Neural cell (in vitro differentiated cells): Measurements from ENCODE around the gene TXNL1. TPM values are rescaled to one million over a fixed set of nuclear protein-coding genes. Genes with fewer than 3 reads are reported as not detected.
"Not testable (repeated sequence)": the region's sequence is repeated elsewhere in the genome, so short reads cannot be mapped to it uniquely, and the experiment has no call there.

Experiments used
- H2AFZ ChIP-seq: fragments of 200-600, 300-800 bp; sonication (generic), shearing (Covaris generic); 2 replicates; pipeline ENCODE4 v1.6.0; 2014; ENCODE audit warnings: low read depth, mild to moderate bottlenecking, antibody characterized with exemption, low read length, moderate library complexity
- H3F3A ChIP-seq: fragments of 200-600 bp; shearing (Covaris generic); 2 replicates; pipeline ENCODE4 v1.6.1; 2016; ENCODE audit warnings: mild to moderate bottlenecking, moderate library complexity, mixed read lengths, antibody characterized with exemption, low read length; ENCODE audit not compliant: insufficient read depth, poor library complexity, severe bottlenecking
- H3K27ac ChIP-seq: fragments of 200-600, 300-800 bp; sonication (generic), shearing (Covaris generic); 2 replicates; pipeline ENCODE4 v1.5.1; 2014; ENCODE audit warnings: mild to moderate bottlenecking, low read length, moderate library complexity
- H3K27me3 ChIP-seq: fragments of 300-800, 200-600 bp; sonication (generic), shearing (Covaris generic); 2 replicates; pipeline ENCODE4 v1.6.0; 2014; ENCODE audit warnings: mild to moderate bottlenecking, low read depth, low read length, moderate library complexity; ENCODE audit not compliant: insufficient read depth
- H3K36me3 ChIP-seq: fragments of 300-800, 200-600 bp; sonication (generic), shearing (Covaris generic); 2 replicates; pipeline ENCODE4 v1.5.1; 2014; ENCODE audit warnings: mild to moderate bottlenecking, antibody characterized with exemption, low read length, moderate library complexity; ENCODE audit not compliant: insufficient read depth
- H3K4me2 ChIP-seq: fragments of 300-800, 200-600 bp; sonication (generic), shearing (Covaris generic); 2 replicates; pipeline ENCODE4 v1.6.0; 2014; ENCODE audit warnings: mild to moderate bottlenecking, low read length
- H3K4me3 ChIP-seq: fragments of 300-800, 200-600 bp; sonication (generic), shearing (Covaris generic); 2 replicates; pipeline ENCODE4 v1.5.1; 2014; ENCODE audit warnings: mild to moderate bottlenecking, low read length, moderate library complexity
- H3K79me2 ChIP-seq: fragments of 200-600 bp; shearing (Covaris generic); replicated peaks from 2 replicates; pipeline ENCODE4 v1.6.0; 2014; ENCODE audit warnings: mild to moderate bottlenecking, low read length, moderate library complexity; ENCODE audit not compliant: insufficient read depth
- H3K9ac ChIP-seq: fragments of 300-800, 200-600 bp; sonication (generic), shearing (Covaris generic); 2 replicates; pipeline ENCODE4 v1.6.1; 2016; ENCODE audit warnings: mild to moderate bottlenecking, low read length, mixed read lengths
- H3K9me2 ChIP-seq: fragments of 200-600 bp; shearing (Covaris generic); 2 replicates; pipeline ENCODE4 v1.6.1; 2016; ENCODE audit warnings: mild to moderate bottlenecking, low read length, mixed read lengths; ENCODE audit not compliant: insufficient read depth
- H3K9me3 ChIP-seq: fragments of 200-600, 300-800 bp; sonication (generic), shearing (Covaris generic); 2 replicates; pipeline ENCODE4 v1.6.1; 2016; ENCODE audit warnings: mild to moderate bottlenecking, mixed run types, low read length, moderate library complexity, mixed read lengths
- H4K20me1 ChIP-seq: fragments of 200-600 bp; shearing (Covaris generic); 2 replicates; pipeline ENCODE4 v1.6.1; 2016; ENCODE audit warnings: mild to moderate bottlenecking, mixed run types; ENCODE audit not compliant: insufficient read depth
- EP300 ChIP-seq: fragments of 450-650 bp; conservative IDR thresholded peaks from 2 replicates; pipeline ENCODE4 v1.6.1; 2014; ENCODE audit warnings: antibody characterized with exemption, mild to moderate bottlenecking, moderate library complexity; ENCODE audit not compliant: poor library complexity, severe bottlenecking
- EZH2 ChIP-seq: fragments of 200-600, 300-800 bp; shearing (Covaris generic), sonication (generic); IDR thresholded peaks from 2 replicates; pipeline ENCODE4 v1.6.1; 2014; ENCODE audit warnings: antibody characterized with exemption, low read length, borderline replicate concordance, mild to moderate bottlenecking; ENCODE audit not compliant: insufficient read depth, poor library complexity, severe bottlenecking
- MXI1 ChIP-seq: fragments of 450-650 bp; conservative IDR thresholded peaks from 2 replicates; pipeline ENCODE4 v1.6.1; 2014; ENCODE audit warnings: antibody characterized with exemption, mild to moderate bottlenecking; ENCODE audit not compliant: poor library complexity, severe bottlenecking
- POLR2AphosphoS5 ChIP-seq: IDR thresholded peaks from 2 replicates; pipeline ENCODE4 v1.6.1; 2012
- RAD21 ChIP-seq: fragments of 450-650 bp; conservative IDR thresholded peaks from 2 replicates; pipeline ENCODE4 v1.6.1; 2014; ENCODE audit warnings: antibody characterized with exemption, mild to moderate bottlenecking, moderate library complexity
- SMC3 ChIP-seq: fragments of 450-650 bp; conservative IDR thresholded peaks from 2 replicates; pipeline ENCODE4 v1.6.1; 2014; ENCODE audit warnings: antibody characterized with exemption, mild to moderate bottlenecking, moderate library complexity; ENCODE audit not compliant: poor library complexity
- TAF1 ChIP-seq: IDR thresholded peaks from 2 replicates; pipeline ENCODE4 v1.6.1; 2012; ENCODE audit warnings: low read depth
- polyA plus RNA-seq: library from polyadenylated mRNA; depleted of rRNA; stranded (reverse); fragments of >200 nt; gene quantifications from 2 replicates; pipeline ENCODE4 v1.2.3, GENCODE V29; 2014
- TF ChIP-seq, protein P1 (sequence below): fragments of 450-650 bp; IDR thresholded peaks from 2 replicates; pipeline ENCODE4 v1.5.1; 2014; ENCODE audit warnings: antibody characterized with exemption, mild to moderate bottlenecking, moderate library complexity; ENCODE audit not compliant: poor library complexity, severe bottlenecking
- TF ChIP-seq, protein P2 (sequence below): IDR thresholded peaks from 2 replicates; pipeline ENCODE4 v1.6.1; 2012; ENCODE audit warnings: borderline replicate concordance

TXNL1 gene
- polyA plus RNA-seq, 1 donor from 2014 or later: 84.7 TPM

DNA sequence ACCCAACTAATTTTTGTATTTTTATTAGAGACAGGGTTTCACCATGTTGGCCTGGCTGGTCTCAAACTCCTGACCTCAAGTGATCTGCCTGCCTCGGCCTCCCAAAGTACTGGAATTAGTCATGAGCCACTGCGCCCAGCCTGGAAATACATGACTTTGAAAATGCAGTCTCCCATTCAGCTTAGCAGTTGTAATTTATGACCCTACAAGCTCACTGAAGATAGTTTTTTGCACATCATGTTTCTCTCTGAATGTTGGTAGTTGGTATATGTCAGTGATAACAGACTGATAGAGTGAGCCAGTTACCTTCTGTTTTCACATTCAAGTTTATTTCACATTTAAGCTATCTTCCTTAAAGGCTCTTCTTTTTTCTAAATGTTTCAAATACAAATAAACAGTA, 19.9 kb upstream of the TXNL1 start:
- no peak overlapping the region for H2AFZ ChIP-seq
- H3K4me2 ChIP-seq: no peak overlapping the region
- H3F3A ChIP-seq: no peaks in the 10 kb centered on the region
- H3K9me3 ChIP-seq: no peaks in the 10 kb centered on the region
- no peaks in the 10 kb centered on the region for H3K9me2 ChIP-seq
- no peaks in the 10 kb centered on the region for H3K36me3 ChIP-seq
- TF ChIP-seq EZH2 (no peak), POLR2AphosphoS5 (no peak), RAD21 (no peak), TAF1 (no peak), MXI1 (no peak), EP300 (no peak), SMC3 (no peak)
- TF ChIP-seq, protein P1, sequence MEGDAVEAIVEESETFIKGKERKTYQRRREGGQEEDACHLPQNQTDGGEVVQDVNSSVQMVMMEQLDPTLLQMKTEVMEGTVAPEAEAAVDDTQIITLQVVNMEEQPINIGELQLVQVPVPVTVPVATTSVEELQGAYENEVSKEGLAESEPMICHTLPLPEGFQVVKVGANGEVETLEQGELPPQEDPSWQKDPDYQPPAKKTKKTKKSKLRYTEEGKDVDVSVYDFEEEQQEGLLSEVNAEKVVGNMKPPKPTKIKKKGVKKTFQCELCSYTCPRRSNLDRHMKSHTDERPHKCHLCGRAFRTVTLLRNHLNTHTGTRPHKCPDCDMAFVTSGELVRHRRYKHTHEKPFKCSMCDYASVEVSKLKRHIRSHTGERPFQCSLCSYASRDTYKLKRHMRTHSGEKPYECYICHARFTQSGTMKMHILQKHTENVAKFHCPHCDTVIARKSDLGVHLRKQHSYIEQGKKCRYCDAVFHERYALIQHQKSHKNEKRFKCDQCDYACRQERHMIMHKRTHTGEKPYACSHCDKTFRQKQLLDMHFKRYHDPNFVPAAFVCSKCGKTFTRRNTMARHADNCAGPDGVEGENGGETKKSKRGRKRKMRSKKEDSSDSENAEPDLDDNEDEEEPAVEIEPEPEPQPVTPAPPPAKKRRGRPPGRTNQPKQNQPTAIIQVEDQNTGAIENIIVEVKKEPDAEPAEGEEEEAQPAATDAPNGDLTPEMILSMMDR: no peak
- TF ChIP-seq, protein P2, sequence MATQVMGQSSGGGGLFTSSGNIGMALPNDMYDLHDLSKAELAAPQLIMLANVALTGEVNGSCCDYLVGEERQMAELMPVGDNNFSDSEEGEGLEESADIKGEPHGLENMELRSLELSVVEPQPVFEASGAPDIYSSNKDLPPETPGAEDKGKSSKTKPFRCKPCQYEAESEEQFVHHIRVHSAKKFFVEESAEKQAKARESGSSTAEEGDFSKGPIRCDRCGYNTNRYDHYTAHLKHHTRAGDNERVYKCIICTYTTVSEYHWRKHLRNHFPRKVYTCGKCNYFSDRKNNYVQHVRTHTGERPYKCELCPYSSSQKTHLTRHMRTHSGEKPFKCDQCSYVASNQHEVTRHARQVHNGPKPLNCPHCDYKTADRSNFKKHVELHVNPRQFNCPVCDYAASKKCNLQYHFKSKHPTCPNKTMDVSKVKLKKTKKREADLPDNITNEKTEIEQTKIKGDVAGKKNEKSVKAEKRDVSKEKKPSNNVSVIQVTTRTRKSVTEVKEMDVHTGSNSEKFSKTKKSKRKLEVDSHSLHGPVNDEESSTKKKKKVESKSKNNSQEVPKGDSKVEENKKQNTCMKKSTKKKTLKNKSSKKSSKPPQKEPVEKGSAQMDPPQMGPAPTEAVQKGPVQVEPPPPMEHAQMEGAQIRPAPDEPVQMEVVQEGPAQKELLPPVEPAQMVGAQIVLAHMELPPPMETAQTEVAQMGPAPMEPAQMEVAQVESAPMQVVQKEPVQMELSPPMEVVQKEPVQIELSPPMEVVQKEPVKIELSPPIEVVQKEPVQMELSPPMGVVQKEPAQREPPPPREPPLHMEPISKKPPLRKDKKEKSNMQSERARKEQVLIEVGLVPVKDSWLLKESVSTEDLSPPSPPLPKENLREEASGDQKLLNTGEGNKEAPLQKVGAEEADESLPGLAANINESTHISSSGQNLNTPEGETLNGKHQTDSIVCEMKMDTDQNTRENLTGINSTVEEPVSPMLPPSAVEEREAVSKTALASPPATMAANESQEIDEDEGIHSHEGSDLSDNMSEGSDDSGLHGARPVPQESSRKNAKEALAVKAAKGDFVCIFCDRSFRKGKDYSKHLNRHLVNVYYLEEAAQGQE: no peak
- H3K9ac ChIP-seq: no peak overlapping the region
- H3K79me2 ChIP-seq: peaks cover 29% of the 10 kb centered on the region
- H3K4me3 ChIP-seq: no peak overlapping the region
- H3K27ac ChIP-seq: no peak overlapping the region
- H3K27me3 ChIP-seq: no peaks in the 10 kb centered on the region
- no peaks in the 10 kb centered on the region for H4K20me1 ChIP-seq

DNA sequence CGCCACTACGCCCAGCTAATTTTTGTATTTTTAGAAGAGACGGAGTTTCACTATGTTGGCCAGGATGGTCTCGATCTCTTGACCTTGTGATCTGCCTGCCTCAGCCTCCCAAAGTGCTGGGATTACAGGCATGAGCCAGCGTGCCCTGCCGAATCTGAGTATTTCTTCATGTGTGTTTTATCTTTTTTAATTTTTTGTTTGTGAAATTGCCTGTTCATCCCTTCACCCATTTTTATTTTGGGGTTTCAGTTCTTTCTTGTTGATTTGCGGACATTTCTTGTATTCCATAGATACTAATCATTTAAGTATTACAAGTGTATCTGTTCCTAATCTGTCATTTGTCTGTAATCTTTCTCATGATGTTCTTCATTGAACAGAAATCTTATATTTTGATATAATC, 15.9 kb upstream of the TXNL1 start:
- not testable (repeated sequence) for H3F3A ChIP-seq, H2AFZ ChIP-seq, H4K20me1 ChIP-seq, H3K9me3 ChIP-seq, H3K27me3 ChIP-seq, H3K4me2 ChIP-seq, H3K4me3 ChIP-seq, H3K27ac ChIP-seq, H3K9ac ChIP-seq, H3K9me2 ChIP-seq, H3K36me3 ChIP-seq
- H3K79me2 ChIP-seq: peaks cover 39% of the 10 kb centered on the region

DNA sequence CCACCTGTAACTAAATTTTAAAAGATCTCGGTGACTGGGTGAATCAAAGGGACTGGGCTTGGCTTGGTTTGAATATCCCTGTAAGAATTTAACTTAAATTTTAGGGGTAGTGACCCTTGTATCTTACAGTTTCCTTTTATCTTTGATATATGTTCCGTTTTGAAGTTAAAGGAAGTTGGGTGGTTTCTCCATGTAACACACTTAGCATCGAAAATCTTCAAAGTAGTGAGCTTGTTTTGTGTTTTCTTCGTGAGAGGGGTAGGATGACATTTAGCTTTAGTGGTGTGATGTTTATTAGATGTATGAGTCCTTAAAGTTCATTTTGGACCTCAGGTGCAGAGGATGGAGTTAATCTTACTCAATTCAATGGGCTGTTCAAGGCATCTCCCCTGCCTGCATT, 14.4 kb upstream of the TXNL1 start:
- Histone ChIP-seq H3K9me3 (no peaks in the 10 kb centered on the region), H3K27me3 (no peaks in the 10 kb centered on the region), H3K79me2 (peaks cover 39% of the 10 kb centered on the region), H3K36me3 (no peaks in the 10 kb centered on the region), H3K4me2 (peak overlapping the region; percentile 99), H2AFZ (no peak overlapping the region), H3K9ac (no peak overlapping the region), H3F3A (no peaks in the 10 kb centered on the region), H3K4me3 (peak overlapping the region; percentile 79), H4K20me1 (no peaks in the 10 kb centered on the region), H3K9me2 (no peaks in the 10 kb centered on the region), H3K27ac (no peak overlapping the region)
- TF ChIP-seq, protein P1: no peak
- no peak for TF ChIP-seq MXI1
- no peak for TF ChIP-seq EZH2
- TF ChIP-seq EP300: no peak
- no peak for TF ChIP-seq RAD21
- TF ChIP-seq, protein P2: no peak
- TF ChIP-seq POLR2AphosphoS5: no peak
- TF ChIP-seq TAF1: no peak
- no peak for TF ChIP-seq SMC3
